OCI-LY1 (cell line): Measurements from ENCODE around the gene PSAPL1.

Experiments used
- EZH2 ChIP-seq: fragments of 200-600 bp; sonication (generic), shearing (Covaris generic); IDR thresholded peaks from 2 replicates; pipeline ENCODE4 v1.8.0; 2017; ENCODE audit warnings: borderline replicate concordance, mixed run types, mild to moderate bottlenecking, antibody characterized with exemption, low read length, moderate library complexity, mixed read lengths
- TF ChIP-seq, protein P1 (sequence below): fragments of 200-600 bp; sonication (generic), shearing (Covaris generic); IDR thresholded peaks from 2 replicates; pipeline ENCODE4 v1.5.1; 2017; ENCODE audit warnings: mild to moderate bottlenecking, antibody characterized with exemption, low read length, moderate library complexity, mixed read lengths

DNA sequence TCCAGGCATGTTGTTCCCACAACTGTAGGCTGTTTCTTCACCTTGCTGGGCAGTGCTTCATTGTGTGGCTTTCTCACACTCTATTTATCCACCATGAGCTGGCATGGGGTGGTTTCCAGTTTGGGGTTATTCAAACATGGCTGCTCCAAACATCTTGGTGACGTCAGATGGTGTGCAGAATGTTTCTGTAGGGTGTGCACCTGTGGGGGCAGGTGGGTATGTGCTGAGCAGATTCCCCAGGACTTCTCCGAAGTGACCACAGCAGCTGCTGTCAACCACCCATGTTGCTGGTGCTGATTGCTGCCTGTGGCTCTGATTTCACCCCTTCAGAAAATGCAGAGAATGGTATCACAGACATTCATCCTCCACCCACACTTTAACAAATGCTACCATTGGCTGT, 5.0 kb upstream of the PSAPL1 start:
- TF ChIP-seq, protein P1, sequence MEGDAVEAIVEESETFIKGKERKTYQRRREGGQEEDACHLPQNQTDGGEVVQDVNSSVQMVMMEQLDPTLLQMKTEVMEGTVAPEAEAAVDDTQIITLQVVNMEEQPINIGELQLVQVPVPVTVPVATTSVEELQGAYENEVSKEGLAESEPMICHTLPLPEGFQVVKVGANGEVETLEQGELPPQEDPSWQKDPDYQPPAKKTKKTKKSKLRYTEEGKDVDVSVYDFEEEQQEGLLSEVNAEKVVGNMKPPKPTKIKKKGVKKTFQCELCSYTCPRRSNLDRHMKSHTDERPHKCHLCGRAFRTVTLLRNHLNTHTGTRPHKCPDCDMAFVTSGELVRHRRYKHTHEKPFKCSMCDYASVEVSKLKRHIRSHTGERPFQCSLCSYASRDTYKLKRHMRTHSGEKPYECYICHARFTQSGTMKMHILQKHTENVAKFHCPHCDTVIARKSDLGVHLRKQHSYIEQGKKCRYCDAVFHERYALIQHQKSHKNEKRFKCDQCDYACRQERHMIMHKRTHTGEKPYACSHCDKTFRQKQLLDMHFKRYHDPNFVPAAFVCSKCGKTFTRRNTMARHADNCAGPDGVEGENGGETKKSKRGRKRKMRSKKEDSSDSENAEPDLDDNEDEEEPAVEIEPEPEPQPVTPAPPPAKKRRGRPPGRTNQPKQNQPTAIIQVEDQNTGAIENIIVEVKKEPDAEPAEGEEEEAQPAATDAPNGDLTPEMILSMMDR = no peak
- TF ChIP-seq EZH2 = no peak
